Measurements from ENCODE around the gene GPR107.

Gene GPR107

GRCh38 chr9:130149031-130149430 is 95.3 kb downstream of the GPR107 start:
- no peaks in the 10 kb centered on the region for H3K36me3 Mint-ChIP-seq
- H3K9me3 Mint-ChIP-seq = no peaks in the 10 kb centered on the region
- peaks cover 18% of the 10 kb centered on the region for H3K27me3 Mint-ChIP-seq
- no peak overlapping the region for H3K4me3 Mint-ChIP-seq
- H3K27ac Mint-ChIP-seq = no peak overlapping the region
- ATAC-seq (ENCODE audit: low read depth) = no peak
- DNase-seq (ENCODE audit: low spot score in 2 of 2) = no peak
- peaks cover 4% of the 10 kb centered on the region for H3K4me1 Mint-ChIP-seq

DNA sequence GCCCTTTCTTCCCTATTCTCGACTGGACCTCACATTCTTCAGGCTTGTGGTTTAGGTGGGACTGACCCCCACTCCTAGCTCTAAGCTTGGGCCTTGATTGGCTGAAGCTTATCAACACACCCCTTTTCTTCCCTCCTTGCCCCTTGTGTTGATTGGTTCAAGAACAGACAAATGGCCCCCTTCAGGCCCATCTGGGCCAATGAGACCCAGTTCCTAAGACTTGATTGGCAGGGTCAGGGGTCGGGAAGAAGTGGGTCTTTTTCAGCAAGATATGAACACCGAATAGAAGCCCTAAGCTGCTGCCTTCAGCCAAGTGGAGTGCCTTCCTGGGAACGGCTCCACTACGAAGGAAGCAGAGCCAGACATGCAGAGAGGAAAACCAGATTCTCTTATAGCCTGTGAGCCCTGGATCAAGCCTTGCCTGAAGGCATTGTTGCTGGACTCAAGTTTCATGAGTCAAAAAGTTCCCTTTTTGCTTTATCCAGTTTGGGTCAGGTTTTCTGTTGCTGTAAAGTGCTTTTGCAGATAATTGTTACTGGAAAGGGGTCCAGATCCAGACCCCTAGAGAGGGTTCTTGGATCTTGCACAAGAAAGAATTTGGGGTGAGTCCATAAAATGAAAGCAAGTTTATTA is 96.1 kb downstream of the GPR107 start:
- H3K36me3 Mint-ChIP-seq = no peaks in the 10 kb centered on the region
- no peak overlapping the region for H3K4me3 Mint-ChIP-seq
- H3K9me3 Mint-ChIP-seq = no peaks in the 10 kb centered on the region
- ATAC-seq (ENCODE audit: low read depth) (no peak), DNase-seq (ENCODE audit: low spot score in 2 of 2) (no peak)
- peaks cover 12% of the 10 kb centered on the region for H3K27me3 Mint-ChIP-seq
- no peak overlapping the region for H3K27ac Mint-ChIP-seq
- H3K4me1 Mint-ChIP-seq = peaks cover under 1% of the 10 kb centered on the region

DNA sequence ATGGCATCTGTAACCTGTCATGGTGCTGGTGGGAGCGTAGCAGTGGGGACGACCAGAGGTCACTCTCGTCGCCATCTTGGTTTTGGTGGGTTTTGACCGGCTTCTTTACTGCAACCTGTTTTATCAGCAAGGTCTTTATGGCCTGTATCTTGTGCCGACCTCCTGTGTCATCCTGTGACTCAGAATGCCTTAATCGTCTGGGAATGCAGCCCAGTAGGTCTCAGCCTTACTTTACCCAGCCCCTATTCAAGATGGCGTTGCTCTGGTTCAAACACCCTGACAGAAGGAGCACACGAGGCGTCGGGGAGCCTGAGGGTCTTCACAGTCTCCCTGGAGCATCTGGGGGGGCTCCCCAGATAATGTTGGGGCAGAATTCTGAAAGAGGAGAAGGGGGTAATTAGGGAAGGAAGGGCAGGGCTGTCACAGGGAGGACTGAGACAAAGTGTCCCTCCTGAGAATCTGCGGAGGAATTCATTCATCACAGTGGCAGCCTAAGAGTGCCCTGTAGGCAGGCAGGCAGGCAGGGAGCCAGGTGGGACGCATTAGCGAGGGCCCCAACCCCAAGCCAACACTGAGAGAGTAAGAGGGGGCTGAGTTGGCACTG is 97.2 kb downstream of the GPR107 start:
- ATAC-seq (ENCODE audit: low read depth) (no peak), DNase-seq (ENCODE audit: low spot score in 2 of 2) (no peak)
- Mint-ChIP-seq H3K4me3 (no peak overlapping the region), H3K27ac (no peak overlapping the region), H3K9me3 (no peaks in the 10 kb centered on the region), H3K36me3 (no peaks in the 10 kb centered on the region), H3K4me1 (no peaks in the 10 kb centered on the region), H3K27me3 (peaks cover 12% of the 10 kb centered on the region)

DNA sequence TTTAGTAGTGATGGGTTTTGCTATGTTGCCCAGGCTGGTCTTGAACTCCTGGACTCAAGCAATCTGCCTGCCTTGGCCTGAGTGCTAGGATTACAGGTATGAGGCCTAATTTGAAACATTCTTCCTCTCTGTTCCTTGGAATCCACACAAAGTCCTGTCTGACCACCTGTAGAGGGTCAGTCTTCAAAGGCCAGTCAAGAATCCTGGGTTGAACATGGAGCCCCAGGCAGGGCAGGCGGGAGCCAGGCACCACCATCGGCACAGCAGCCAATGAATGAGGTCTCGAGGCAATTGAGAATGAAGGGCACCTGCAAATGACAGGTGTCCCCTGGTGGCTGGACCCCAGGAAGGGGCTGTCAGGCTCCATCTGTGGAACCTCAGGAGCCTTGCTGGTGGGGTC is 101.1 kb downstream of the GPR107 start:
- Mint-ChIP-seq H3K27me3 (peaks cover 2% of the 10 kb centered on the region), H3K36me3 (no peaks in the 10 kb centered on the region), H3K4me1 (no peaks in the 10 kb centered on the region), H3K4me3 (no peak overlapping the region), H3K9me3 (no peaks in the 10 kb centered on the region), H3K27ac (no peak overlapping the region)
- ATAC-seq (ENCODE audit: low read depth) = no peak
- no peak for DNase-seq (ENCODE audit: low spot score in 2 of 2)

DNA sequence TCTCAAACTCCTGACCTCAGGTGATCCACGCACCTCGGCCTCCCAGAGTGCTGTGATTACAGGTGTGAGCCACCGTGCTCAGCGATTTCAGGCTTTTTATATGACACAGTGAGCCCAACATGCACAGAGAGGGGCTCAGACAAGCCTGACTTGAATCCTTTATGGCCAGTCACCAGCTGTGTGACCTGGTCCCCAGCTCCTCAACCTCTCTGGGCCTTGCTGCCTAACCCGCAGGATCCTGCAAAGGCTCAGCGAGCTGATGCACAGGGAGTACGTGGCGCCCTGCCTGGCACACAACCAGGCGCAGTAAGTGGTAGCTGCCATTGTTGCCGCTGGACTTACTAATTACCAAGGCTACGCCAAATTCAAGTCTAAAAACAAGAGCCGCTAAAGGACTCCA is 101.9 kb downstream of the GPR107 start:
- H3K36me3 Mint-ChIP-seq = no peaks in the 10 kb centered on the region
- H3K4me3 Mint-ChIP-seq = no peak overlapping the region
- no peaks in the 10 kb centered on the region for H3K4me1 Mint-ChIP-seq
- H3K27me3 Mint-ChIP-seq = peaks cover 2% of the 10 kb centered on the region
- no peak for DNase-seq (ENCODE audit: low spot score in 2 of 2)
- H3K9me3 Mint-ChIP-seq = no peaks in the 10 kb centered on the region
- no peak for ATAC-seq (ENCODE audit: low read depth)
- no peak overlapping the region for H3K27ac Mint-ChIP-seq

DNA sequence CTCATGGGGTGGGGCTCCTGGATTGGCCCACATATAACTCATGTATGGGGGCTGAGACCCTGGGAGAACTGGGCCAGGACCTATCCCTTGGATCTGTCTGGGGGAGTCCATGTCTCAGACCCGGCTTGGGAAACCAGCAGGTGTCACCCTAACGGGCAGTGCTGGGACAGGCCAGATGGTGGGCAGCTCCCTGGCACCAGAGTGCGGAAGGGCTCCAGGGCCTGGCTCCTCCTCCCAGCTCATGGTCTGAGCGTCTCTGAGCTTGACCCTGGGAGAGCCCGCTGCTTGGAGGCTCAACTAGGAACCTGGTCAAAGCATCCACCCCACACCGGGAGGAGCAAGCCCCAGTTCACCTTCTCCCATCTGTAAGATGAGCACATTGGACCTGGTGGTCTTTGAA is 103.0 kb downstream of the GPR107 start:
- H3K9me3 Mint-ChIP-seq = no peaks in the 10 kb centered on the region
- no peak for ATAC-seq (ENCODE audit: low read depth)

DNA sequence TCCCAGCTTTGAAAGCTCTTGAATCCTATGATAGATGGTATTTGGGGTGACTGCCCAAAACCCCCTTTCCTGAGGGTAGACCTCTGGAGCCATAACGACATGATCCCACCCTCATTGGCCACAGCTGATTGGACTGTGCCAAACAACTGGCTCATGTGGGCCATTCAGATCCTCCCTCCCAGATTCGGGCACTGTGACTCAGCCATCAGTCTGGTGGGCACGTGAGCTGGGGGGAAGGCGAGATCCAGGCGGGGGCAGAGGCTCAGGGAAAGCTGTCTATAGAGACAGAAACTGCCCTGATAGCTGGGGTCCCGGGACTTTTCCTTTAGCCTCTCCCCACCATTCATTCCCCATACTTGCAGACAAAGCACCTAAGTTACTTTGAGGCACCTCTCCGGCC is 103.4 kb downstream of the GPR107 start:
- no peak overlapping the region for H3K4me3 Mint-ChIP-seq
- no peaks in the 10 kb centered on the region for H3K36me3 Mint-ChIP-seq
- H3K27me3 Mint-ChIP-seq = peaks cover 2% of the 10 kb centered on the region
- H3K9me3 Mint-ChIP-seq = no peaks in the 10 kb centered on the region
- no peaks in the 10 kb centered on the region for H3K4me1 Mint-ChIP-seq
- ATAC-seq (ENCODE audit: low read depth) = no peak
- DNase-seq (ENCODE audit: low spot score in 2 of 2) = no peak
- H3K27ac Mint-ChIP-seq = no peak overlapping the region

More for the DNA sequence above, 103.0 kb downstream of the GPR107 start:
- Mint-ChIP-seq H3K27me3 (peaks cover 2% of the 10 kb centered on the region), H3K4me1 (no peaks in the 10 kb centered on the region), H3K4me3 (no peak overlapping the region), H3K27ac (no peak overlapping the region), H3K36me3 (no peaks in the 10 kb centered on the region)
- DNase-seq (ENCODE audit: low spot score in 2 of 2) = no peak

DNA sequence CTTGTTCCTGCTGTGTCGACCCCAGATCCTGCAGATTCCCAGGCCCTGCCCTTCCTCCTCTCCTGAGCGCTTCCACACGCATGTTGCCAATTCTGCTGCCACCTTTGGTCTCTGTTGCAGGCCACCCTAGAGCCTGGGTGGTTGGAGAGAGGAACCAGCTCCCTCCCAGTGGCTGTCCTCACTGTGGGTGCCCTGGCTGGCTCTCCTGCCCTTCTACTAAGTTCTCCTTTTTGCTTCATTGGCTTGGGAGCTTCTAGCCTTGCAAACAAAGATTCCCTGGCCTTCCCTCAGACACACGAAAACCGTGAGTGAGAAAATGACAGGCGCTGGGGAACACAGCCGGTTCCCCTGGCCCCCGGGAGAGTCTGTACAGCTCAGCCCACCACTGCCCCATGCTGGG is 104.3 kb downstream of the GPR107 start:
- H3K27ac Mint-ChIP-seq = no peak overlapping the region

DNA sequence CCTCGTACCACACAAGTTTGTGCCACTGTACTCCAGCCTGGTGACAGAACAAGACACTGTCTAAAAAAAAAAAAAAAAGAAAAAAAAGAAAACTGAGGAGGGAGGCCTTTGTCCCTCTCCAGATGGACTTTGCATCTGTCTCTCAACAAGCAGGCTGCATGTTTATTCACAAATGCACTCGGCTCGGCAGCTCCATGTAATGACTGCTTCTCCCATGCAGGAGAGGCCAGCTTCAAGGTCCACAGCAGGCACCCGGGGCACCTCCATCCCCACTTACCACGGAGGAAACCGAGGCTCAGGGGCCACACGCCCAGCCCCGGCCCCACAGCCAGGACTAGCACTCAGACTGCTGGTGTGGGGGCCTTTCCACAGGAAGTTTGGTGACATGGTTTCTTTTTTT is 105.4 kb downstream of the GPR107 start:
- Mint-ChIP-seq H3K4me1 (no peaks in the 10 kb centered on the region), H3K27ac (no peak overlapping the region), H3K9me3 (no peaks in the 10 kb centered on the region), H3K36me3 (no peaks in the 10 kb centered on the region), H3K4me3 (no peak overlapping the region), H3K27me3 (peaks cover 4% of the 10 kb centered on the region)
- ATAC-seq (ENCODE audit: low read depth) (no peak), DNase-seq (ENCODE audit: low spot score in 2 of 2) (no peak)

More for the DNA sequence above, 104.3 kb downstream of the GPR107 start:
- ATAC-seq (ENCODE audit: low read depth) = no peak
- H3K27me3 Mint-ChIP-seq = peaks cover 2% of the 10 kb centered on the region
- H3K4me1 Mint-ChIP-seq = no peaks in the 10 kb centered on the region
- DNase-seq (ENCODE audit: low spot score in 2 of 2) = no peak
- no peaks in the 10 kb centered on the region for H3K36me3 Mint-ChIP-seq
- H3K4me3 Mint-ChIP-seq = no peak overlapping the region
- no peaks in the 10 kb centered on the region for H3K9me3 Mint-ChIP-seq

- Mint-ChIP-seq H3K27ac (no peak overlapping the region), H3K4me3 (no peak overlapping the region), H3K4me1 (no peaks in the 10 kb centered on the region), H3K27me3 (peaks cover 5% of the 10 kb centered on the region), H3K36me3 (no peaks in the 10 kb centered on the region), H3K9me3 (no peaks in the 10 kb centered on the region)
- DNase-seq (ENCODE audit: low spot score in 2 of 2) (no peak), ATAC-seq (ENCODE audit: low read depth) (no peak)
These were observed 106.4 kb downstream of the GPR107 start for GRCh38 chr9:130159915-130160670.

DNA sequence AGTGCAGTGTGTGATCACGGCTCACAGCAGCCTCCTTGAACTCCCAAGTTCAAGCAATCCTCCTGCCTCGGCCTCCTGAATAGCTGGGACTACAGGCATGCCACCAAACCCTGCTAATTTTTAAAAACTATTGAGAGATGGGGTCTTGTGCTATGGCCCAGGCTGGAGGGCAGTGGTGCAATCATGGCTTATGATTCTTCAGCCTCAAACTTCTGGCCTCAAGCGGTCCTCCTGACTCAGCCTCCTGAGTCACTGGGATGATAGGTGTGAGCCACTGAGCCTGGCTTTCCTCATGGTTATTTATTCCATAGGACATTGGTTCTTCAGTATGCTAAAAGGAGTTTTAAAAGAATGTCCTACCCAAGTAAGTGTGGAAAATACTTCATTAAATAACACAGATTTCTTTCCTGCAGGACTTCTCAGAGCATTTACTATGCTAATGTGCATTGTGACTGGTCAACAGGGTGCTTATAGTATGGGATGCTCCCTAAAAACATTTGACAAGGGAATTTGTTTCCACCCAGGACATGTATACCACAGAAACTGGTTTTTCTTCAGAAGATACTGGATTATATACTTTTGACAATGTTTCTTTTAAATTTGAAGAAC is 107.3 kb downstream of the GPR107 start:
- H3K36me3 Mint-ChIP-seq = no peaks in the 10 kb centered on the region
- no peaks in the 10 kb centered on the region for H3K9me3 Mint-ChIP-seq
- ATAC-seq (ENCODE audit: low read depth) (no peak), DNase-seq (ENCODE audit: low spot score in 2 of 2) (no peak)
- H3K27ac Mint-ChIP-seq = no peak overlapping the region
- no peak overlapping the region for H3K4me3 Mint-ChIP-seq
- H3K4me1 Mint-ChIP-seq = no peaks in the 10 kb centered on the region
- peaks cover 5% of the 10 kb centered on the region for H3K27me3 Mint-ChIP-seq

GRCh38 chr9:130165579-130165978 is 111.9 kb downstream of the GPR107 start:
- H3K27me3 Mint-ChIP-seq = peaks cover 21% of the 10 kb centered on the region
- H3K4me1 Mint-ChIP-seq = no peaks in the 10 kb centered on the region
- ATAC-seq (ENCODE audit: low read depth) (no peak), DNase-seq (ENCODE audit: low spot score in 2 of 2) (no peak)
- H3K27ac Mint-ChIP-seq = no peak overlapping the region
- no peaks in the 10 kb centered on the region for H3K36me3 Mint-ChIP-seq
- no peaks in the 10 kb centered on the region for H3K9me3 Mint-ChIP-seq
- no peak overlapping the region for H3K4me3 Mint-ChIP-seq

DNA sequence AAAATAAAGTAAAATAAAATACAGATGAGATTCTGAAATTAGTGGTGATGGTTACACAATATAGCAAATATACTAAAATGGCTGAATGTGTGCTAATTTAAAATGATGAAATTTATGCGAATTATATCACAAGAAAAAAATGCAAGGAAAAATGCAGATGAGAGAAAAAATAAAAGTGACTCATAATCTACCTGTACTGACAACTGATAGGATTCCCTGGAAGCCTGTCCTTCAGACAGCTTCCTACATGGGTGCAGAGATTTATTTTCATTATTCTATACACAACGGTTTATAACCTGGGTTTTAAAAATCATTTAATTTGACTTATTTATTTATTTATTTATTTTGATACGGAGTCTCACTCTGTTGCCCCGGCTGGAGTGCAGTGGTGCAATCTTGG is 112.7 kb downstream of the GPR107 start:
- no peaks in the 10 kb centered on the region for H3K9me3 Mint-ChIP-seq
- no peak overlapping the region for H3K27ac Mint-ChIP-seq
- no peak overlapping the region for H3K4me3 Mint-ChIP-seq
- peaks cover 25% of the 10 kb centered on the region for H3K27me3 Mint-ChIP-seq
- no peak for ATAC-seq (ENCODE audit: low read depth)
- no peak for DNase-seq (ENCODE audit: low spot score in 2 of 2)
- H3K36me3 Mint-ChIP-seq = no peaks in the 10 kb centered on the region
- no peaks in the 10 kb centered on the region for H3K4me1 Mint-ChIP-seq

DNA sequence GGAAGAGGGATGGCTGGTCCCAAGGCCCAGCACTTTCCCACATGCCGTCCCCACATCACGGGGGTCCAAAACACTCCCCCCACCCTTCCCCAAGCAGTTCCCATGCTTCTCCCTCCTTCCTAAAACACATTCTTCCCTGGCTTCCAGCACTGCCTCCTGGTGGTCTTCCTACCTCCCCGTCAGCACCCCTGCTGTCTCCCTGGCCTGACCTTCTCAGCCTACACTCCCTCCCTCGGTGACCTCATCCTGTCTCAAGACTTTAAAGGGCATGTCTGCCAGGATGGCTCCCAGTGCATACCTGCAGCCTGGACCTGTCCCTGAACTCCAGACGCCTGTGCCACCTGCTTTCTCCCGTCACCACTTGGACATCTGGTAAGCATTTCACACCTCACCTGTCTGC is 114.2 kb downstream of the GPR107 start:
- H3K4me1 Mint-ChIP-seq = no peaks in the 10 kb centered on the region
- no peak overlapping the region for H3K27ac Mint-ChIP-seq
- no peak overlapping the region for H3K4me3 Mint-ChIP-seq
- no peaks in the 10 kb centered on the region for H3K9me3 Mint-ChIP-seq
- no peak for ATAC-seq (ENCODE audit: low read depth)
- H3K36me3 Mint-ChIP-seq = no peaks in the 10 kb centered on the region
- H3K27me3 Mint-ChIP-seq = peaks cover 25% of the 10 kb centered on the region
- no peak for DNase-seq (ENCODE audit: low spot score in 2 of 2)
